Liver (tissue), 9 donors: ENCODE measurements around the gene DPP4. TPM values are rescaled to one million over a fixed set of nuclear protein-coding genes. Genes with fewer than 3 reads are reported as not detected.

Source experiments
- DNase-seq: peaks from one replicate; pipeline ENCODE4 v3.0.0-alpha.2; 2017; ENCODE audit warnings: low spot score
- H3K27ac ChIP-seq, 2 donors: one replicate each; pipeline ENCODE4 v1.7.0; 2013; ENCODE audit warnings: inconsistent platforms in 2 of 2, low read length in 2 of 2, control low read depth in 1 of 2, low read depth in 1 of 2, mild to moderate bottlenecking in 1 of 2
- H3K27me3 ChIP-seq, 4 donors: one replicate each; pipeline versions ENCODE4 v1.6.1 to v1.7.0; 2013; ENCODE audit warnings: low read length in 3 of 4, inconsistent platforms in 1 of 4, mild to moderate bottlenecking in 1 of 4, moderate library complexity in 1 of 4; ENCODE audit not compliant: control insufficient read depth in 4 of 4, insufficient read depth in 4 of 4
- H3K36me3 ChIP-seq, 4 donors: one replicate each; pipeline versions ENCODE4 v1.6.1 to v1.7.0; 2013; ENCODE audit warnings: low read length in 3 of 4, mild to moderate bottlenecking in 3 of 4, low read depth in 1 of 4, moderate library complexity in 1 of 4; ENCODE audit not compliant: control insufficient read depth in 4 of 4, insufficient read depth in 3 of 4
- H3K4me1 ChIP-seq, 4 donors: one replicate each; pipeline versions ENCODE4 v1.6.1 to v1.7.0; 2013; ENCODE audit warnings: low read length in 3 of 4, mild to moderate bottlenecking in 3 of 4, moderate library complexity in 1 of 4; ENCODE audit not compliant: control insufficient read depth in 4 of 4, insufficient read depth in 4 of 4
- H3K4me3 ChIP-seq, 3 donors: one replicate each; pipeline versions ENCODE4 v1.6.1 to v1.7.0; 2013; ENCODE audit warnings: low read length in 3 of 3, control low read depth in 1 of 3, low read depth in 1 of 3, mild to moderate bottlenecking in 1 of 3
- H3K9ac ChIP-seq, 2 donors: one replicate each; pipeline ENCODE4 v1.7.0; 2013; ENCODE audit warnings: low read length in 2 of 2, mild to moderate bottlenecking in 2 of 2, moderate library complexity in 2 of 2, control low read depth in 1 of 2, low read depth in 1 of 2
- H3K9me3 ChIP-seq, 4 donors: one replicate each; pipeline versions ENCODE4 v1.6.1 to v1.7.0; 2013; ENCODE audit warnings: low read length in 3 of 4; ENCODE audit not compliant: control insufficient read depth in 4 of 4
- EGR1 ChIP-seq, 2 donors: IDR thresholded peaks; 2 replicates each; pipeline ENCODE4 v1.6.1; 2016 to 2018; ENCODE audit warnings: antibody characterized with exemption in 2 of 2, low read depth in 2 of 2
- FOXA1 ChIP-seq: IDR thresholded peaks from 2 replicates; pipeline ENCODE4 v1.6.1; 2016; ENCODE audit warnings: antibody characterized with exemption
- FOXA2 ChIP-seq: IDR thresholded peaks from 2 replicates; pipeline ENCODE4 v1.6.1; 2016; ENCODE audit warnings: antibody characterized with exemption
- GABPA ChIP-seq, 2 donors: IDR thresholded peaks in 1 of 2; conservative IDR thresholded peaks in 1 of 2; 2 replicates each; pipeline ENCODE4 v1.6.1; 2016; ENCODE audit warnings: antibody characterized with exemption in 2 of 2, mild to moderate bottlenecking in 1 of 2, moderate library complexity in 1 of 2
- HNF4G ChIP-seq: IDR thresholded peaks from 2 replicates; pipeline ENCODE4 v1.6.1; 2016; ENCODE audit warnings: antibody characterized with exemption
- JUND ChIP-seq, 2 donors: IDR thresholded peaks; 2 replicates each; pipeline ENCODE4 v1.6.1; 2016; ENCODE audit warnings: antibody characterized with exemption in 2 of 2
- NR2F2 ChIP-seq: IDR thresholded peaks from 2 replicates; pipeline ENCODE4 v1.6.1; 2016; ENCODE audit warnings: antibody characterized with exemption
- RAD21 ChIP-seq, 2 donors: IDR thresholded peaks; 2 replicates each; pipeline ENCODE4 v1.6.1; 2016; ENCODE audit warnings: antibody characterized with exemption in 2 of 2, mild to moderate bottlenecking in 2 of 2
- TAF1 ChIP-seq: conservative IDR thresholded peaks from 2 replicates; pipeline ENCODE4 v1.6.1; 2016; ENCODE audit warnings: antibody characterized with exemption, mild to moderate bottlenecking
- YY1 ChIP-seq: IDR thresholded peaks from 2 replicates; pipeline ENCODE4 v1.6.1; 2016; ENCODE audit warnings: antibody characterized with exemption, mild to moderate bottlenecking
- WGBS: extraction: QIAGEN DNeasy Blood & Tissue Kit; methylation state at CpG from one replicate; pipeline ENCODE4 v1.1.7; 2013; 5-methylcytosine and 5-hydroxymethylcytosine counted together
- polyA plus RNA-seq, 2 donors: library from polyadenylated mRNA; stranded (reverse) in 1 of 2; unstranded in 1 of 2; fragments of 200-250 nt in 1 of 2; fragments of >200 nt in 1 of 2; fragmentation: Nextera tagmentation in 1 of 2; extraction: Ambion mirVana in 1 of 2; gene quantifications; one replicate each; pipeline versions ENCODE4 v1.2.1 to v1.2.3, GENCODE V29; 2013 to 2015
- total RNA-seq, 2 donors: library from RNA; depleted of rRNA; stranded (reverse); fragments of >200 nt; gene quantifications; one replicate each; pipeline ENCODE4 v1.2.3, GENCODE V29; 2014
- TF ChIP-seq, protein P1 (sequence below): fragments of 150-350 bp; IDR thresholded peaks from 2 replicates; pipeline ENCODE4 v1.5.1; 2017; ENCODE audit warnings: improper control_type of control experiment, low read depth, low read length; ENCODE audit not compliant: missing input control
- TF ChIP-seq, protein P2 (sequence below): IDR thresholded peaks from 2 replicates; pipeline ENCODE4 v1.6.1; 2016; ENCODE audit warnings: antibody characterized with exemption, mild to moderate bottlenecking
- TF ChIP-seq, protein P3 (sequence below): IDR thresholded peaks from 2 replicates; pipeline ENCODE4 v1.6.1; 2016; ENCODE audit warnings: antibody characterized with exemption
- TF ChIP-seq, protein P4 (sequence below): IDR thresholded peaks from 2 replicates; pipeline ENCODE4 v1.6.1; 2016; ENCODE audit warnings: antibody characterized with exemption
- donor health status: healthy.
- donor health status: healthy.
- donor health status: healthy.
- donor health status: healthy.
- donor health status: healthy.

DPP4 gene
- total and polyA plus RNA-seq, 4 donors, result 9.6 to 30.1 (median 13.5) TPM

DNA sequence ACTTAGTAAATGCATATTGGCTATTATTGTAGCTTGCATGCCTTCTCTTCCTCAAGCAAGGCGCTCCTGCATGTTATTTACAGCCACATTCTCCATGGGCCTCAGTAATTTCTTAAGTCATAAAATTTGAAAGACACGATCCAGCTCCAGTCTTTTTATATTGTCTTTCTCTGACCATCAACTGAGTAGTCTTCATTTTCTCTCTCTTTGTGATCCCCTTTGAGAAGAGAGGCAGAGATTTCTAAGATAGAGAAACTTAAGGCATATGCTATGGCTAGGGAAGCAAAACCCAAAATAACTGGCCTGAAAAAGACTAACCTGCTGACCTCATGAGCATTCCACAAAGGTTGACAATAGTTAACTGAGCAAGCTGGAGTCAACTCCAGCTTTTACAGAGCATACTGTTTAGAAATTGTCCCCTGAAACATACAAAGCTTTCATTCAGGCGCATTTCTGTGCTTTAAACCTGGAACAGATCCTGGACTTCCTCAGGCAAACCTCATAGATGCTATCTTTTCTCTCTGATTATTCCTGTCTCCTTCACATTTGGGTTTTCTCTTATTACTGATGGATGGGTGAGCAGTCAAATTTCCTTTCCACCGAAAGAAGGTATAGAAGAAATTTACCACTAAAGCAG lies 4.6 kb downstream of the DPP4 start:
- WGBS, result 93% methylated on average over 4 of the region's 4 CpGs
- no peak overlapping the region for H3K9ac ChIP-seq
- H3K27ac ChIP-seq, result no peak overlapping the region
- peaks cover 0 to 21% (median 15%) of the 10 kb centered on the region in 4 donors for H3K4me1 ChIP-seq
- H3K9me3 ChIP-seq, result no peaks in the 10 kb centered on the region
- DNase-seq, result no peak
- TF ChIP-seq, protein P1, sequence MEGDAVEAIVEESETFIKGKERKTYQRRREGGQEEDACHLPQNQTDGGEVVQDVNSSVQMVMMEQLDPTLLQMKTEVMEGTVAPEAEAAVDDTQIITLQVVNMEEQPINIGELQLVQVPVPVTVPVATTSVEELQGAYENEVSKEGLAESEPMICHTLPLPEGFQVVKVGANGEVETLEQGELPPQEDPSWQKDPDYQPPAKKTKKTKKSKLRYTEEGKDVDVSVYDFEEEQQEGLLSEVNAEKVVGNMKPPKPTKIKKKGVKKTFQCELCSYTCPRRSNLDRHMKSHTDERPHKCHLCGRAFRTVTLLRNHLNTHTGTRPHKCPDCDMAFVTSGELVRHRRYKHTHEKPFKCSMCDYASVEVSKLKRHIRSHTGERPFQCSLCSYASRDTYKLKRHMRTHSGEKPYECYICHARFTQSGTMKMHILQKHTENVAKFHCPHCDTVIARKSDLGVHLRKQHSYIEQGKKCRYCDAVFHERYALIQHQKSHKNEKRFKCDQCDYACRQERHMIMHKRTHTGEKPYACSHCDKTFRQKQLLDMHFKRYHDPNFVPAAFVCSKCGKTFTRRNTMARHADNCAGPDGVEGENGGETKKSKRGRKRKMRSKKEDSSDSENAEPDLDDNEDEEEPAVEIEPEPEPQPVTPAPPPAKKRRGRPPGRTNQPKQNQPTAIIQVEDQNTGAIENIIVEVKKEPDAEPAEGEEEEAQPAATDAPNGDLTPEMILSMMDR, result no peak
- no peaks in the 10 kb centered on the region for H3K27me3 ChIP-seq
- H3K36me3 ChIP-seq, result no peaks in the 10 kb centered on the region
- no peak overlapping the region for H3K4me3 ChIP-seq

DNA sequence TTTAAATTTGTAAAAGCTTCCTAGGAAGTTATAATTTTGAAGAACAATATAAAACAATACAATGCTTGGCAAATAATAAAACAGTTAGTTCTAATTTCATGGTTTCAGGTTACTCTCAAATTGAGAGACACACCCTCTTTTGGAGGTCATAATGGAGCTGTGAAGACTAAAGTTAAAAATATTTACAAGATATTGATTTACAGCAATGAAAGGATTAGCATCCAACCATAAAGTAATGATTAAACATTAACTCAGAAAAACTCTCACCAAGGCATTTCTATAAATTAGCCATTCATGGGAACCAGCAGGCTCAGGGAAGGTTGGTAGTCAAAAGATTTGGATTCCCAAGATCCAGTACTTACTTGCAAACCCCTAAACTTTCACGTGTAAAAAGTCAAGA lies 6.4 kb downstream of the DPP4 start:
- no peak for DNase-seq
- WGBS, result 84% methylated on average over 1 of the region's 1 CpG
- H3K9ac ChIP-seq, result no peak overlapping the region
- no peak overlapping the region for H3K27ac ChIP-seq
- no peak overlapping the region for H3K4me3 ChIP-seq
- no peaks in the 10 kb centered on the region for H3K9me3 ChIP-seq
- TF ChIP-seq HNF4G, result no peak
- no peak for TF ChIP-seq JUND (IDR thresholded peaks at IDR 0.05)
- no peak for TF ChIP-seq TAF1
- no peak for TF ChIP-seq FOXA1
- TF ChIP-seq EGR1 (IDR thresholded peaks at IDR 0.05; ENCODE audit: low read depth in 2 of 2), result no peak
- TF ChIP-seq YY1, result no peak
- no peak for TF ChIP-seq GABPA (IDR thresholded peaks at IDR 0.05 in 1 of 2, conservative IDR thresholded peaks at IDR 0.05 in 1 of 2)
- no peak for TF ChIP-seq FOXA2
- TF ChIP-seq, protein P2, sequence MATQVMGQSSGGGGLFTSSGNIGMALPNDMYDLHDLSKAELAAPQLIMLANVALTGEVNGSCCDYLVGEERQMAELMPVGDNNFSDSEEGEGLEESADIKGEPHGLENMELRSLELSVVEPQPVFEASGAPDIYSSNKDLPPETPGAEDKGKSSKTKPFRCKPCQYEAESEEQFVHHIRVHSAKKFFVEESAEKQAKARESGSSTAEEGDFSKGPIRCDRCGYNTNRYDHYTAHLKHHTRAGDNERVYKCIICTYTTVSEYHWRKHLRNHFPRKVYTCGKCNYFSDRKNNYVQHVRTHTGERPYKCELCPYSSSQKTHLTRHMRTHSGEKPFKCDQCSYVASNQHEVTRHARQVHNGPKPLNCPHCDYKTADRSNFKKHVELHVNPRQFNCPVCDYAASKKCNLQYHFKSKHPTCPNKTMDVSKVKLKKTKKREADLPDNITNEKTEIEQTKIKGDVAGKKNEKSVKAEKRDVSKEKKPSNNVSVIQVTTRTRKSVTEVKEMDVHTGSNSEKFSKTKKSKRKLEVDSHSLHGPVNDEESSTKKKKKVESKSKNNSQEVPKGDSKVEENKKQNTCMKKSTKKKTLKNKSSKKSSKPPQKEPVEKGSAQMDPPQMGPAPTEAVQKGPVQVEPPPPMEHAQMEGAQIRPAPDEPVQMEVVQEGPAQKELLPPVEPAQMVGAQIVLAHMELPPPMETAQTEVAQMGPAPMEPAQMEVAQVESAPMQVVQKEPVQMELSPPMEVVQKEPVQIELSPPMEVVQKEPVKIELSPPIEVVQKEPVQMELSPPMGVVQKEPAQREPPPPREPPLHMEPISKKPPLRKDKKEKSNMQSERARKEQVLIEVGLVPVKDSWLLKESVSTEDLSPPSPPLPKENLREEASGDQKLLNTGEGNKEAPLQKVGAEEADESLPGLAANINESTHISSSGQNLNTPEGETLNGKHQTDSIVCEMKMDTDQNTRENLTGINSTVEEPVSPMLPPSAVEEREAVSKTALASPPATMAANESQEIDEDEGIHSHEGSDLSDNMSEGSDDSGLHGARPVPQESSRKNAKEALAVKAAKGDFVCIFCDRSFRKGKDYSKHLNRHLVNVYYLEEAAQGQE, result no peak
- no peak for TF ChIP-seq NR2F2
- no peak for TF ChIP-seq RAD21 (IDR thresholded peaks at IDR 0.05)
- TF ChIP-seq, protein P3, sequence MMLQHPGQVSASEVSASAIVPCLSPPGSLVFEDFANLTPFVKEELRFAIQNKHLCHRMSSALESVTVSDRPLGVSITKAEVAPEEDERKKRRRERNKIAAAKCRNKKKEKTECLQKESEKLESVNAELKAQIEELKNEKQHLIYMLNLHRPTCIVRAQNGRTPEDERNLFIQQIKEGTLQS, result no peak
- TF ChIP-seq, protein P4, sequence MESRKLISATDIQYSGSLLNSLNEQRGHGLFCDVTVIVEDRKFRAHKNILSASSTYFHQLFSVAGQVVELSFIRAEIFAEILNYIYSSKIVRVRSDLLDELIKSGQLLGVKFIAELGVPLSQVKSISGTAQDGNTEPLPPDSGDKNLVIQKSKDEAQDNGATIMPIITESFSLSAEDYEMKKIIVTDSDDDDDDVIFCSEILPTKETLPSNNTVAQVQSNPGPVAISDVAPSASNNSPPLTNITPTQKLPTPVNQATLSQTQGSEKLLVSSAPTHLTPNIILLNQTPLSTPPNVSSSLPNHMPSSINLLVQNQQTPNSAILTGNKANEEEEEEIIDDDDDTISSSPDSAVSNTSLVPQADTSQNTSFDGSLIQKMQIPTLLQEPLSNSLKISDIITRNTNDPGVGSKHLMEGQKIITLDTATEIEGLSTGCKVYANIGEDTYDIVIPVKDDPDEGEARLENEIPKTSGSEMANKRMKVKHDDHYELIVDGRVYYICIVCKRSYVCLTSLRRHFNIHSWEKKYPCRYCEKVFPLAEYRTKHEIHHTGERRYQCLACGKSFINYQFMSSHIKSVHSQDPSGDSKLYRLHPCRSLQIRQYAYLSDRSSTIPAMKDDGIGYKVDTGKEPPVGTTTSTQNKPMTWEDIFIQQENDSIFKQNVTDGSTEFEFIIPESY, result no peak
- H3K27me3 ChIP-seq, result no peaks in the 10 kb centered on the region
- H3K36me3 ChIP-seq, result no peaks in the 10 kb centered on the region
- peaks cover 0 to 7% (median 5%) of the 10 kb centered on the region in 4 donors for H3K4me1 ChIP-seq
